Heart left ventricle (tissue), 16 donors: Measurements from ENCODE around the gene MYH15. TPM values are rescaled to one million over a fixed set of nuclear protein-coding genes. Genes with fewer than 3 reads are reported as not detected.

Experiments used
- ATAC-seq, 4 donors: fragments of 200-7000 bp; cut with Tn5 transposase; one replicate each; pipeline ENCODE4 v1.9.1; 2020 to 2022; ENCODE audit warnings: moderate library complexity in 4 of 4, mild to moderate bottlenecking in 3 of 4, moderate number of reproducible peaks in 1 of 4
- DNase-seq, 5 donors: peaks; one replicate each; pipeline ENCODE4 v3.0.0-alpha.2; 2020
- H3K27ac ChIP-seq, 12 donors: fragments of 200-600 bp; sonication (generic) in 4 of 12; one replicate each; pipeline versions ENCODE4 v1.5.0 to v1.8.0; 2016 to 2022; ENCODE audit warnings: mild to moderate bottlenecking in 2 of 12
- H3K27me3 ChIP-seq, 9 donors: fragments of 200-600 bp; sonication (generic) in 2 of 9; one replicate each; pipeline versions ENCODE4 v1.5.1 to v1.8.0; 2016 to 2022; ENCODE audit warnings: mild to moderate bottlenecking in 3 of 9
- H3K36me3 ChIP-seq, 9 donors: fragments of 200-600 bp; sonication (generic) in 2 of 9; one replicate each; pipeline versions ENCODE4 v1.5.0 to v1.8.0; 2018 to 2022; ENCODE audit warnings: mild to moderate bottlenecking in 2 of 9
- H3K4me1 ChIP-seq, 12 donors: fragments of 200-600 bp; sonication (generic) in 4 of 12; one replicate each; pipeline versions ENCODE4 v1.5.0 to v1.8.0; 2016 to 2022; ENCODE audit warnings: mild to moderate bottlenecking in 3 of 12
- H3K4me3 ChIP-seq, 12 donors: fragments of 200-600 bp; sonication (generic) in 4 of 12; one replicate each; pipeline versions ENCODE4 v1.5.0 to v1.8.0; 2017 to 2022; ENCODE audit warnings: mild to moderate bottlenecking in 9 of 12, moderate library complexity in 4 of 12
- H3K9me3 ChIP-seq, 12 donors: fragments of 200-600 bp; sonication (generic) in 4 of 12; one replicate each; pipeline versions ENCODE4 v1.5.0 to v1.8.0; 2016 to 2022; ENCODE audit warnings: mild to moderate bottlenecking in 1 of 12
- CTCF ChIP-seq, 12 donors: fragments of 200-600 bp; sonication (generic) in 4 of 12; IDR thresholded peaks; one replicate each; pipeline versions ENCODE4 v1.5.0 to v1.8.0; 2018 to 2022; ENCODE audit warnings: antibody characterized with exemption in 12 of 12, mild to moderate bottlenecking in 5 of 12
- POLR2A ChIP-seq, 2 donors: fragments of 450-650 bp; IDR thresholded peaks; one replicate each; pipeline ENCODE4 v1.6.1; 2017; ENCODE audit warnings: antibody characterized with exemption in 2 of 2, mild to moderate bottlenecking in 2 of 2, moderate library complexity in 2 of 2
- WGBS, 4 donors: extraction: QIAGEN DNeasy Blood & Tissue Kit in 2 of 4; methylation state at CpG; one replicate each; pipeline versions ENCODE4 v1.1.5 to v1.1.7; 2013 to 2018; 5-methylcytosine and 5-hydroxymethylcytosine counted together
- intact Hi-C, 10 donors: fragments of 100-400 bp; cut with DNase I; formaldehyde crosslinking; loops; one replicate each; pipeline versions ENCODE4 v1.11.1 to v1.14.2; 2022
- polyA plus RNA-seq, 2 donors: library from polyadenylated mRNA; stranded (reverse); fragments of 200-250 nt; gene quantifications; one replicate each; pipeline ENCODE4 v1.2.3, GENCODE V29; 2013
- total RNA-seq, 9 donors: library from RNA; depleted of rRNA in 2 of 9; stranded (reverse); fragments of >200 nt in 2 of 9; fragmentation: NEBNext Ultra II Directional in 3 of 9; extraction: Animal tissue kit (Norgen Biotek cat#: 25700) in 3 of 9; gene quantifications; one replicate each; pipeline versions ENCODE4 v1.1.0 to v1.2.4, GENCODE V29; 2016 to 2023
- donor health status: ischemic (EF 13 %, LVEDD 7.1; RV severe dilation, severe dysfunction).
- donor health status: healthy with polysubstance abuse.
- donor health status: DM: no; HTN: yes; CAD: no.
- donor health status: DM: no; HTN: no; CAD: no.
- donor health status: ischemic (EF 25% LVEDD 6.9; RV normal size, moderate dysfunction).
- donor health status: ischemic (EF 25% LVEDD 5.7; RV mildly dilated, moderate dysfunction).
- donor health status: healthy.
- donor health status: DM: yes; HTN: yes; CAD: no.
- donor health status: ischemic (EF 35%, LVEDD 5.7; RV mildly dilated, moderate dysfunction).
- donor health status: nonischemic (EF 11% LVEDD 7.7; RV severe dilation, severe dysfunction).
- donor health status: DM: yes; HTN: yes; CAD: no.
- donor health status: PGD.
- donor health status: ischemic (EF 29% LVEDD 5.4; RV normal size, mild dysfunction).
- donor health status: nonischemic (EF 23%, LVEDD 6.1; RV moderate dilation, normal function).

MYH15 gene
- total and polyA plus RNA-seq, 11 donors = 0.08 to 1.2 (median 0.27) TPM

- TF ChIP-seq CTCF (IDR thresholded peaks at IDR 0.05) (no peak), POLR2A (IDR thresholded peaks at IDR 0.05) (no peak)
- ATAC-seq = no peak
- no peaks in the 10 kb centered on the region for H3K36me3 ChIP-seq
- H3K9me3 ChIP-seq = peaks cover 0 to 4% (median under 1%) of the 10 kb centered on the region in 12 donors
- intact Hi-C loops = no loop called here
- no peaks in the 10 kb centered on the region for H3K4me1 ChIP-seq
- no peak overlapping the region for H3K27ac ChIP-seq
- DNase-seq = no peak
- H3K4me3 ChIP-seq = no peak overlapping the region
- no peaks in the 10 kb centered on the region for H3K27me3 ChIP-seq
- 62 to 73% (median 72%) methylated on average over 1 of the region's 1 CpG for WGBS, 4 donors
Observed at GRCh38 chr3:108453565-108453964, 56.8 kb downstream of the MYH15 start.

- H3K27me3 ChIP-seq = no peaks in the 10 kb centered on the region
- no peak overlapping the region for H3K27ac ChIP-seq
- DNase-seq = no peak
- WGBS, 4 donors = 40 to 73% (median 44%) methylated on average over 2 of the region's 2 CpGs
- TF ChIP-seq CTCF (IDR thresholded peaks at IDR 0.05) = no peak
- no peak for TF ChIP-seq POLR2A (IDR thresholded peaks at IDR 0.05)
- peaks cover 0 to 28% (median 13%) of the 10 kb centered on the region in 12 donors for H3K9me3 ChIP-seq
- intact Hi-C loops = no loop called here
- H3K4me1 ChIP-seq = no peaks in the 10 kb centered on the region
- H3K4me3 ChIP-seq = no peak overlapping the region
- ATAC-seq = no peak
- no peaks in the 10 kb centered on the region for H3K36me3 ChIP-seq
Observed at GRCh38 chr3:108450444-108450843, 60.0 kb downstream of the MYH15 start.

GRCh38 chr3:108448593-108448992 lies 61.8 kb downstream of the MYH15 start:
- WGBS, 4 donors = 70 to 83% (median 78%) methylated on average over 1 of the region's 1 CpG

More at GRCh38 chr3:108448593-108448992, 61.8 kb downstream of the MYH15 start:
- H3K27ac ChIP-seq = no peak overlapping the region
- ATAC-seq = no peak
- intact Hi-C loops = no loop called here
- H3K9me3 ChIP-seq = peaks cover 0 to 28% (median 13%) of the 10 kb centered on the region in 12 donors
- no peak for DNase-seq
- TF ChIP-seq CTCF (IDR thresholded peaks at IDR 0.05) (no peak), POLR2A (IDR thresholded peaks at IDR 0.05) (no peak)
- no peaks in the 10 kb centered on the region for H3K36me3 ChIP-seq
- H3K27me3 ChIP-seq = no peaks in the 10 kb centered on the region
- H3K4me1 ChIP-seq = no peaks in the 10 kb centered on the region
- no peak overlapping the region for H3K4me3 ChIP-seq
